Pancreas (tissue), 10 donors: ENCODE data around the gene CORO7. TPM values are rescaled to one million over a fixed set of nuclear protein-coding genes. Genes with fewer than 3 reads are reported as not detected.

Experiments
- ATAC-seq, 4 donors: fragments of 200-7000 bp; cut with Tn5 transposase; one replicate each; pipeline versions ENCODE4 v1.8.0 to v1.9.1; 2020; ENCODE audit warnings: mild to moderate bottlenecking in 4 of 4, moderate library complexity in 4 of 4
- DNase-seq, 6 donors: peaks; one replicate each; pipeline ENCODE4 v3.0.0-alpha.2; 2020
- FAIRE-seq: peaks from 2 replicates; lab custom pipeline; 2012; peaks lifted over from hg19 to GRCh38; lab: Jason Lieb, UNC
- H3K27ac ChIP-seq, 4 donors: fragments of 200-600 bp; sonication (generic); 1 replicate in 3 of 4; 2 replicates in 1 of 4; pipeline versions ENCODE4 v1.5.0 to v1.8.0; 2020
- H3K27me3 ChIP-seq, 4 donors: fragments of 200-600 bp; one replicate each; pipeline ENCODE4 v1.8.0; 2021
- H3K36me3 ChIP-seq, 3 donors: fragments of 200-600 bp; sonication (generic) in 1 of 3; one replicate each; pipeline versions ENCODE4 v1.5.0 to v1.8.0; 2020 to 2021
- H3K4me1 ChIP-seq, 3 donors: fragments of 200-600 bp; one replicate each; pipeline ENCODE4 v1.8.0; 2021
- H3K4me3 ChIP-seq, 4 donors: fragments of 200-600 bp; sonication (generic) in 2 of 4; one replicate each; pipeline versions ENCODE4 v1.5.0 to v1.8.0; 2020 to 2021
- H3K9me3 ChIP-seq, 4 donors: fragments of 200-600 bp; one replicate each; pipeline ENCODE4 v1.8.0; 2021
- WGBS, 2 donors: extraction: QIAGEN DNeasy Blood & Tissue Kit; methylation state at CpG; one replicate each; pipeline ENCODE4 v1.1.7; 2013; 5-methylcytosine and 5-hydroxymethylcytosine counted together
- intact Hi-C, 3 donors: fragments of 100-400 bp; cut with DNase I; formaldehyde crosslinking; loops; one replicate each; pipeline versions ENCODE4 v1.11.1 to v1.14.2; 2022
- polyA plus RNA-seq, 2 donors: library from polyadenylated mRNA; stranded (reverse); fragments of 200-250 nt; gene quantifications; one replicate each; pipeline ENCODE4 v1.2.3, GENCODE V29; 2013
- total RNA-seq, 6 donors: library from RNA; stranded (reverse); fragmentation: NEBNext Ultra II Directional in 4 of 6; extraction: Animal tissue kit (Norgen Biotek cat#: 25700) in 4 of 6; gene quantifications; one replicate each; pipeline versions ENCODE4 v1.2.1 to v1.2.4, GENCODE V29; 2021 to 2023
- TF ChIP-seq, protein P1 (sequence below), 4 donors: fragments of 200-600 bp; sonication (generic) in 3 of 4; IDR thresholded peaks; one replicate each; pipeline versions ENCODE4 v1.5.0 to v1.8.0; 2021; ENCODE audit warnings: antibody characterized with exemption in 4 of 4
- donor health status: healthy with polysubstance abuse.
- donor health status: DM: no; HTN: no; CAD: no; lungs with moderate emphysema.
- donor health status: DM: no; HTN: no; CAD: no.
- donor health status: control.
- donor health status: control.
- donor health status: Bipolar disorder and iron deficiency.
- donor health status: DM: yes; HTN: yes; CAD: no.
- donor health status: DM: no; HTN: no; CAD: no.
- donor health status: DM: no; HTN: no; CAD: no.
- donor health status: DM: yes; HTN: yes; CAD: no.

Gene CORO7
- total and polyA plus RNA-seq, 8 donors, result 8.4 to 29.6 (median 18.7) TPM

DNA sequence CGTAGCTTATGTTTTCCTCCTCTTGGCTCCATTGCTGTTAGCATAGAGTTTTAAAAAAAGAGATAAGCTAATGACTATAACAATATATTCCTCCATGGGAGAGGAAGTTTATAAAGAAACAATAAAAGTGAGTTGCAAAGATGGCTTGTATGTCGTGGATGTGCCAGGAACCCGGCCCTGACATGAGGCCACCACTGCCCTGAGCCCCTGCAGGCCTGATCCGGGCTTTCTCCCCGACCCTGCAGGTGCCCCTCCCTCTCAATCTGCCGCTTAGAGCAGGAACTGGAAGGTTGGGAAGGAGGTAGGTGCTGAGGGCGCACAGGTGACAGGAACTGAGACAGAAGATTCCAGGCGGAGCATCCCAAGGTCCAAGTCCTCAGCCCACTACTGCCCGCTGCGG, 76.9 kb downstream of the CORO7 start:
- TF ChIP-seq, protein P1, sequence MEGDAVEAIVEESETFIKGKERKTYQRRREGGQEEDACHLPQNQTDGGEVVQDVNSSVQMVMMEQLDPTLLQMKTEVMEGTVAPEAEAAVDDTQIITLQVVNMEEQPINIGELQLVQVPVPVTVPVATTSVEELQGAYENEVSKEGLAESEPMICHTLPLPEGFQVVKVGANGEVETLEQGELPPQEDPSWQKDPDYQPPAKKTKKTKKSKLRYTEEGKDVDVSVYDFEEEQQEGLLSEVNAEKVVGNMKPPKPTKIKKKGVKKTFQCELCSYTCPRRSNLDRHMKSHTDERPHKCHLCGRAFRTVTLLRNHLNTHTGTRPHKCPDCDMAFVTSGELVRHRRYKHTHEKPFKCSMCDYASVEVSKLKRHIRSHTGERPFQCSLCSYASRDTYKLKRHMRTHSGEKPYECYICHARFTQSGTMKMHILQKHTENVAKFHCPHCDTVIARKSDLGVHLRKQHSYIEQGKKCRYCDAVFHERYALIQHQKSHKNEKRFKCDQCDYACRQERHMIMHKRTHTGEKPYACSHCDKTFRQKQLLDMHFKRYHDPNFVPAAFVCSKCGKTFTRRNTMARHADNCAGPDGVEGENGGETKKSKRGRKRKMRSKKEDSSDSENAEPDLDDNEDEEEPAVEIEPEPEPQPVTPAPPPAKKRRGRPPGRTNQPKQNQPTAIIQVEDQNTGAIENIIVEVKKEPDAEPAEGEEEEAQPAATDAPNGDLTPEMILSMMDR (IDR thresholded peaks at IDR 0.05), result no peak
- WGBS, 2 donors, result 81 to 85% methylated on average over 10 of the region's 10 CpGs
- ATAC-seq (no peak), FAIRE-seq (no peak), DNase-seq (no peak)
- no peaks in the 10 kb centered on the region for H3K27me3 ChIP-seq
- no peak overlapping the region for H3K4me3 ChIP-seq
- no peaks in the 10 kb centered on the region for H3K9me3 ChIP-seq
- intact Hi-C loops, result loop anchor here in 2 of 3 donors (5.0 to 10.0 kb wide), 2 partner anchors 55 to 132 kb away; no protein-coding TSS in a partner anchor
- H3K4me1 ChIP-seq, result no peaks in the 10 kb centered on the region
- no peak overlapping the region for H3K27ac ChIP-seq
- H3K36me3 ChIP-seq, result peaks cover 0 to 19% (median 0%) of the 10 kb centered on the region in 3 donors

DNA sequence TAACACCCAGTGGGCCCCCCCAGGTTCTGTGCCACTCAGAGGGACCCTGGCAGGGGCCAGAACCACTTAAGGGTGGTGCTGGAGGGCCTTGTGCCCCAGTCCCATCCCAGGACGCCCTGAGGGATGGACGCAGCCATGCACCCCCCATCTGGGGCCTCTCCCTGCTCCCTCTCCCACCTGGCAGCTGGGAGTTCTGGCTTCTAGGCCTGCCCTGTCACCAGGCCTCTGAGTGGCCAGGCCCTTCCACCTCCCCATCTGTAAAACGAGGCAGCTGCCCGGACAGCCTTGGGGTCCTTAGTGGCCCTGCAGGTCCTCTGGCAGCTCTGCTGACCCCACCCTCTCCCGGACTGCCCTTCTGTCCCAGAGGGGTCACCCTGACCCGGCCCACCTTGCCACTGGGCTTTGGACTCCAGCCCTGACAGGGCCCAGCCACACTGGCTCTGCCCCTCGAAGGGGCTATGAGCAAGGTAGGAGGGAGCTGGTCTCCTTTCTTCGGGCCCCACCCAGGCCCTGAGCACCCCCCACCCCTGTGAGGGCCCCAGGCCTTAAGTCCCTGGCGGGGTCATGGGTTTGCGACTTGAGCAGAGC, 77.6 kb downstream of the CORO7 start:
- Histone ChIP-seq H3K36me3 (peaks cover 0 to 19% (median 0%) of the 10 kb centered on the region in 3 donors), H3K27me3 (no peaks in the 10 kb centered on the region), H3K4me1 (no peaks in the 10 kb centered on the region), H3K4me3 (no peak overlapping the region), H3K9me3 (no peaks in the 10 kb centered on the region), H3K27ac (no peak overlapping the region)
- intact Hi-C loops, result loop anchor here in 2 of 3 donors (5.0 to 10.0 kb wide), 2 partner anchors 54 to 132 kb away; no protein-coding TSS in a partner anchor
- TF ChIP-seq, protein P1 (IDR thresholded peaks at IDR 0.05), result no peak
- 87 to 88% methylated on average over 9 to 10 of the region's 10 CpGs for WGBS, 2 donors
- ATAC-seq (no peak), FAIRE-seq (no peak), DNase-seq (peak in 3 of 6 donors; percentile 35 to 76 (median 52))

DNA sequence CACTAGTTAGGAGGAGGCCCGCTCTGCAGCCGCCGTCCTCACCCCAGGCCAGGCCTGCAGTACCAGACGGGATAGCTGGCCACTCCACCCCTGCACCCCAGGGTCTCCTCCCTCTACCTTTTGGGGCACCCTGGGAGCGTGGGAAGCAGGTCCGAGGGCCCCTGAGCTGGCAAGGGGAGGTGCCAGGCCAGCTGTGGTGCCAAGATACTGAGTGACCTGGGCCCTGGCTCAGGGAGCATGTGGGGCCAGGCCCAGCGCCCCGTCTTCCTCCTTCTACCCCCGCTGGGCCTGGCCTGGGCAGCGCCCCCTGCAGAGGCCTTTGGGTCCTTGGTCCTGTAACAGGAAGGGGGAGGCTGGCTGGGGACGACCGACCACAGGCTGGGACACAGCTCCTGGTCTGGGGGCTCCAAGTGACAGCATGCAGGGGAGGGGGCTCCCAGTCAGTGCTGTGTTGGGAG, 78.2 kb downstream of the CORO7 start:
- H3K4me3 ChIP-seq, result no peak overlapping the region
- ATAC-seq (peak in 2 of 4 donors; percentile 4 to 5), DNase-seq (peak in 3 of 6 donors; percentile 33 to 75 (median 58)), FAIRE-seq (no peak)
- peaks cover 0 to 19% (median 3%) of the 10 kb centered on the region in 3 donors for H3K36me3 ChIP-seq
- intact Hi-C loops, result loop anchor here in 2 of 3 donors (5.0 to 10.0 kb wide), 2 partner anchors 53 to 131 kb away; no protein-coding TSS in a partner anchor
- no peaks in the 10 kb centered on the region for H3K4me1 ChIP-seq
- H3K27me3 ChIP-seq, result no peaks in the 10 kb centered on the region
- no peaks in the 10 kb centered on the region for H3K9me3 ChIP-seq
- WGBS, 2 donors, result 92% methylated on average over 12 of the region's 12 CpGs
- H3K27ac ChIP-seq, result no peak overlapping the region
- TF ChIP-seq, protein P1 (IDR thresholded peaks at IDR 0.05), result no peak

DNA sequence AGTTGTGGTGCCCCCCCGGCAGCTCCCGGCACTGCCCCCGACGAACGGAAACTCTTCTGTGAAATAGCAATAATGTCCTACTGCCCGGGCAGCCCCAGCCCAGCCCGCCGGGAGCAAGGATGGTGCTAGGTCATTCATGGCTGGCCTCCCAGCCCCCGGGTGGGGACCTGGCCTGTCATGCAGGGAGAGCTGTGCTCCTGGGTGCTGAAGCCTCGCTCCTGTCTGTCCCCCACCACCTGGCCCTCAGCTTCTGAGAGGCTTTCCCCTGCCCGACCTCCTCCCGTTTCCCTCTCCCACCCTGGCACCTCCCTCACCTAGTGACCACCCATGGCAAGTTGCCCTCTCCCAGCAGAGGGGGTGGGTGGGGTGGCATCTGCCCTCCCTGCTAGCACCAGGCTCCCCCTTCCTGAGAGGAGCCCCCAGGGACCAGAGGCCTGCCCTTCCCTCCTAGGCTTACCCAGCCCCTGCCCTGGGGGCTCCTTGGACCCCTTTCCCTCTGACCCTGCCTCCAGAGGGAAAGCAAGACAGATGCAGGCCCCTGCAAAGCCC, 78.8 kb downstream of the CORO7 start:
- H3K9me3 ChIP-seq, result no peaks in the 10 kb centered on the region
- H3K27ac ChIP-seq, result no peak overlapping the region
- 86 to 90% methylated on average over 11 to 12 of the region's 12 CpGs for WGBS, 2 donors
- TF ChIP-seq, protein P1 (IDR thresholded peaks at IDR 0.05), result no peak
- H3K27me3 ChIP-seq, result no peaks in the 10 kb centered on the region
- ATAC-seq (no peak), FAIRE-seq (no peak), DNase-seq (peak in 1 of 6 donors; percentile 30)
- H3K4me1 ChIP-seq, result no peaks in the 10 kb centered on the region
- peaks cover 0 to 19% (median 3%) of the 10 kb centered on the region in 3 donors for H3K36me3 ChIP-seq
- no peak overlapping the region for H3K4me3 ChIP-seq
- intact Hi-C loops, result loop anchor here in 2 of 3 donors (5.0 to 10.0 kb wide), 2 partner anchors 53 to 130 kb away; no protein-coding TSS in a partner anchor
